GM21825 (cell line): ENCODE results near the gene SNAPC4.
"Not testable (repeated sequence)": the region's sequence is repeated elsewhere in the genome, so short reads cannot be mapped to it uniquely, and the experiment has no call there.

Experiments
- ATAC-seq: cut with Tn5 transposase; IDR thresholded peaks from one replicate; pipeline ENCODE4 v1.9.1; 2021; ENCODE audit warnings: mild to moderate bottlenecking, moderate library complexity; ENCODE audit not compliant: unreplicated experiment

The SNAPC4 gene

GRCh38 chr9:136433849-136434579, 34.0 kb upstream of the SNAPC4 start:
- ATAC-seq: no peak

DNA sequence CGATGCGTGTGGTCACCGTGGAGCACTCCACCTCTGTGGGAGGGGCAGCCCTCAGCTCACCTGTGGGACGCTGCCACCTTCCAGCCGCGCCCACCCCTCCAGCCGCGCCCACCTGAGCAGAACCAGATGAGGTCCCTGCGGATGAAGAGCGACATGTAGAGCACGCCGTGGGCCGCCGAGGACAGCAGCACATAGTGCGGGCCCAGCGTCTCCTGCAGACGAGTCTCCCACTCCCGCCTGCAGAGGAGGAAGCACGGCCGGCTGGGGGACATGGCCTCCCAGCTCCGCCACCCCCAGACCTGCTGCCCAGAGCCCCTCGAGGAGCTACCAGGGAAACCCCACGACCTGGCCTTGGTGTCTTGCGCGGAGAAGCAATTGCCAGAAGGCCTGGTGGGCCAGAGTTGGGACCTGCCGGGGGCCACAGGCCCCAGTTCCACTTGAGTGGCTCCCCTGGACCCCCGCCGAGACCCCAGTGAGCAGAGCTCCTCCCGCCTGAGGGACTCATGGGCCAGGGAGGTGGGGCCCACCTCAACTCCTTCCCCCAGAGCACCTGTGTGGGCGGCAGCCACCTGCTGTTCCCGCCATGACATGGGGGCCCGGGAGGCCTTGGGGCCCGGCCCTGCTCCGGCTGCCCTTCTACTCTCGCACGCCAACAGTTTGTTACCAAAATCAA, 33.2 kb upstream of the SNAPC4 start:
- ATAC-seq: no peak

DNA sequence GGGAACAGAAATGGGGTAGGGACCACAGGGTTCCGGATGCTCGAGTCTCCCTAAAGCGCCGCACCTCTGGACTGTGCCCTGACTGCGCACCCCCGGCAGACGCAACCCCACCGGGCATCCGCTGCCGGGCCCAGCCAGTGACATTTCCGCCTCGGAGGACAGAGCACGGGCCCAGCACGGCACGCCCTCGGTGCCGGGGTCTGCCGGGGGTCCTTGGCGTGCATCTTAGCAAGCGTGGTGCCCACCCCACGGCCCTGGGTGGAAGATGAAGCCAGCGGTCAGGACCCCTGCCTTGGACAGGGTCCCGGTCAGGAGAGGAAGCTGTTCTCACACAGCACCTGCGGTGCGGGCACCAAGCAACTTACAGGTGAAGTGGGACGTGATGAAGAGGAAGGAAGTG, 32.6 kb upstream of the SNAPC4 start:
- ATAC-seq: no peak

GRCh38 chr9:136431782-136432350, 31.9 kb upstream of the SNAPC4 start:
- no peak for ATAC-seq

- ATAC-seq: no peak
Observed at GRCh38 chr9:136430588-136431234, 30.7 kb upstream of the SNAPC4 start.

- ATAC-seq: no peak
Observed at GRCh38 chr9:136429683-136430491, 29.9 kb upstream of the SNAPC4 start.

DNA sequence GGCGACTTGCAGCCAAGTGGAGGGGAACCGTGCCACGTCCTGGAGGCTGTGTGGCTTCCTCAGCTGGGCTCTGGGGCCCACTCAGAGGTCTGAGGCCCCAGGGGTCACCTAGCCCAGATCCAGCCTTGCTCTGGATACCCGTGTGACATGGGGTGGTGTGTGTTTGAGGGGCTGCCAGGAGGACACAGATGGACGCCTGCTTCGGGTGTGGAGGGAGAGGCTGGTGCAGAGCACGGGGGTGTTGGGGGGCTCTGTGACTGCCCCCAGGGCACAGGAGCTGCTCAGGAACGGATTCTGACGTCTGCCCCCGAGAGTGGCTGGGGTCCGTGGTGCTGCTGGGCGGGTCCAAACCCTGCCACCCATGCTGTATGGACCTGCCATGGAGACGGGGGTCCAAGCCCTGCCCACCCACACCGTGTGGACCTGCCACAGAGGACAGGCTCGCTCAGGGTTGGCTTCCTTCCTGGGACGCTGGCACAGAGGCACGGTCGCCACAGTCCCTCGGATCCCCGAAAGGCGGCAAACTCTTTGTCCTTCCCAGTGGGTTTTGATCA, 29.2 kb upstream of the SNAPC4 start:
- no peak for ATAC-seq

GRCh38 chr9:136426787-136427186, 26.8 kb upstream of the SNAPC4 start:
- no peak for ATAC-seq

GRCh38 chr9:136425367-136425766, 25.4 kb upstream of the SNAPC4 start:
- ATAC-seq: not testable (repeated sequence)

DNA sequence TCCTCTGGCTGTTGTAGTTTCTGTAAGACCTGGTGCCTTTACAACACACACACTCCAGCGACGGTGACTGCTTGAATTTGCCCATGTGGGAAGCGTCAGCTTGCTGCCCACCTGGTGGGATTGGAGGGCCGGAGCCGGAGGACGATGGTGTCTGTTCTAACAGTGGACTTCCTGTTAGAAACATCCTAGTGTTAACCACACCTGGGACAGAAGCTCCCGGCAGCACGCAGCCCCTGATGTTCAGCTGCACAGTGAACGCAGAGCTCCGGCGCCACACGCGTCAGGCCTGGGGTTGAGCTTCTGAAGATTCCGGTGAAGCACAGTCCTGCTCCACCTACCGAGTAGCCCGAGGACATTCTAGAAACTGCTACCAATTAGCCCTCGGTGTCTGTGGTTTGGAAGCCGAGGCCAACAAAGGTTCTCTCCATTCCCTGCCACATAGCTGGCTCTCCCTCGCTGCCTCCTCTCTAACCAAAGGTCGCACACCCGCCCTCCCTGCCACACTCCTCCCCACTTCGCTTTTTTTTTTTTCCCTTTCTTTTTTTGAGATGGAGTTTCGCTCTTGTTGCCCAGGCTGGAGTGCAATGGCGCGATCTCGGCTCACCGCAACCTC, 24.9 kb upstream of the SNAPC4 start:
- no peak for ATAC-seq

DNA sequence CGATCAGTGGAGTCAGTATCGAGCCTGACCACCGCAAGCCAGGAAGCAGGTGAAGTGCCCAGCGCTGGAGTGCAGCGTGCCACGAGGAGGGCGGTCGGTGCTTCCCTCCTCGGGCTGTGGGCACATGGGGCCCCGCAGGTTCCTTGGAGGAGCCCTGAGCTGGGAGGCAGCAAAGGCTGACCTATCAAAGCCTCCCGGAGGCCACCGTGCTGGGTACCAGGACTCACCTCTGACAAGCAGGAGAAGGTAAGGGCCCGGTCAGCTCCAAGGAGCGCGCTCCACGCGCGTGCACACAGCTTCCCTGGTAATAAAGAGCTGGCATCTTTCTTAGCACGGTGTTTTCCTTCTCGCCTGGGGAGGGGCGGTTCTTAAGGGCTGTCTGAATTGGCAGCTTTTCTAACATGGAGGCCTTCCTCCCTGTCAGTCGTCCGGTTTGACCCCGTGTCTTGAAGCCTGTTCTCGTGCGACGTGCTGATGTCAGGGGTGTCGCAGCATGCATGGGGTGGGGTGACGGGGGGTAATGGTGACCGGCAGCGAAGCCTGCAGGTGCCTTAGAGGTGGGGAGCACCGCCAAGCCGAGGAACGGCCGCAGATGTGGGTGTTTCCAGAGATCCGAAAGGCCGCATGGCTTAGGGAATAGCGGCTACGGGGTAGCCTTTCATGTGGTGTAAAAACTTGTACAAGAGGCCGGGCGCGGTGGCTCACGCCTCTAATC, 23.6 kb upstream of the SNAPC4 start:
- no peak for ATAC-seq

DNA sequence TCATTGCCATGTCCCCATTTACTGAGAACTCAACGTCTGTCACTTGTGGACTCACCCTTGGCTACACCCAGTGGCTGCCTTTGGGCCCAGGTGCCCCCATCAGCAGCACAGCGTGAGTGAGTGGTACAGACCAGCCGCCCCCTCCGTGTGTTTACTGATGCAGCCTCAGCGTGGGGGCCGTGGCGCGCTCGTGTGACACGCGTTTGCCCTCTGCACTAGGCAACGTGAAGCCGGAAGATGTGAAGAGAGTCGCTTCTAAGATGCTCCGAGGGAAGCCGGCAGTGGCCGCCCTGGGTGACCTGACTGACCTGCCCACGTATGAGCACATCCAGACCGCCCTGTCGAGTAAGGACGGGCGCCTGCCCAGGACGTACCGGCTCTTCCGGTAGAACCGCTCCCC, 22.9 kb upstream of the SNAPC4 start:
- no peak for ATAC-seq

DNA sequence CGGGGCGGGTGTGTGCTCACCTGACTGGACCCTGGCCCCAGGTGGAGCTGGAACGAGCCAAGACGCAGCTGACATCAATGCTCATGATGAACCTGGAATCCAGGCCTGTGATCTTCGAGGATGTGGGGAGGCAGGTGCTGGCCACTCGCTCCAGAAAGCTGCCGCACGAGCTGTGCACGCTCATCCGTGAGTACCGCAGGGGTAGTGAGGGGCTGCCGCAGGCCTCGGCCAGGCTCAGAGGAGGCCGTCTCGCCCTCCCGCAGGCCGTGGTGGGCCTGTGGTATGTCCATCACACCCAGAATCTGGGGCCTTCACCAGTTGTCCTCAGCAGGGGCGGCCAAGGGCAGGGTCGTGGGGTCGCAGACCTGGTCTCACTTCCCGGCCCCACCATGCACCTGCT, 21.8 kb upstream of the SNAPC4 start:
- ATAC-seq: no peak

- ATAC-seq: no peak
Observed at GRCh38 chr9:136419092-136419420, 19.1 kb upstream of the SNAPC4 start.

GRCh38 chr9:136418182-136419091, 18.5 kb upstream of the SNAPC4 start:
- no peak for ATAC-seq

GRCh38 chr9:136416914-136417313, 16.9 kb upstream of the SNAPC4 start:
- no peak for ATAC-seq

DNA sequence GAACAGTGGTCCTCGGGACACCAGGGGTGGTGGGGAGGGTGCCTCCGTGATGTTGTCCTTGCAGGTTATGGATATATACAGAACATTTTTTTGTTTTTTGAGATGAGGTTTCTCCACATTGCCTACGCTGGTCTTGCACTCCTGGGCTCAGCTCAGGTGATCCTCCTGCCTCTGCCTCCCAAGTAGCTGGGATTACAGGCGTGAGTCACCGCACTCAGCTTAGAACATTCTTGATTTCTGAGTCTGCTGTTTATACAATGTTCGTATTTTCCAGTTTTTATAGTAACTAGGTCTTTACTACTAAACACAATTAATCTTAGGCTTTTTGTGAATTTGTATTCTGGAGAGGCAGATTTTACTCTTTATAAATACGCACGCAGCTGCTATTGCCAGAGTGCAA, 16.5 kb upstream of the SNAPC4 start:
- ATAC-seq: no peak

GRCh38 chr9:136412962-136413361, 13.0 kb upstream of the SNAPC4 start:
- no peak for ATAC-seq

DNA sequence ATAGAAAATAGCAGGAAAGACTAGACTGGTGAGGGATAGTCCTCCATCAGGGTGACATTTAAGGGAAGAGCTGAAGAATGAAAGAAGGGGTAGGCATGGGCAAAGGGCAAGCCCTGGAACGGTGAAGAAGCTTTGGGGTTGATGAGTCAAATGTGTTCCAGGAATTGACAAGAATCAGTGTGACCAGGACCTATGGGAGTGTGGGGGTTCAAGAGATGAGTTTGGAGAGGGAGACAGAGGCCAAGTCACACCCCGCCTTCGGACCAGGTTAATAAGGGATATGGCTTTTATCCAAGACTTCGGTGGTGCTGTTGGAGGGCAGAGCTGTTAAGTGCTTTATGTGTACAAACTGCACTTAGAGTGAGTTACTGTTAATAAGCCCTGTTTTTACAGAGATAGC, 11.4 kb upstream of the SNAPC4 start:
- no peak for ATAC-seq
